GM04503 (cell line): ENCODE measurements around the gene AP2M1.
A peak's percentile ranks its signal among the peaks of the same experiment; 100 is the strongest.
"Not testable (repeated sequence)": the region's sequence is repeated elsewhere in the genome, so short reads cannot be mapped to it uniquely, and the experiment has no call there.

Source experiments
- DNase-seq: peaks from one replicate; pipeline ENCODE4 v3.0.0-alpha.2; 2012; ENCODE audit warnings: low read depth

Gene AP2M1

GRCh38 chr3:184157206-184157605 is 17.4 kb upstream of the AP2M1 start:
- no peak for DNase-seq

- DNase-seq = no peak
Measured at GRCh38 chr3:184158404-184158803, 16.3 kb upstream of the AP2M1 start.

- no peak for DNase-seq
Measured at GRCh38 chr3:184160456-184160855, 14.2 kb upstream of the AP2M1 start.

GRCh38 chr3:184162571-184163070 is 12.0 kb upstream of the AP2M1 start:
- DNase-seq = not testable (repeated sequence)

GRCh38 chr3:184164648-184165330 is 9.9 kb upstream of the AP2M1 start:
- DNase-seq = no peak

GRCh38 chr3:184165543-184165942 is 9.1 kb upstream of the AP2M1 start:
- DNase-seq = no peak

- no peak for DNase-seq
Measured at GRCh38 chr3:184166671-184167070, 8.0 kb upstream of the AP2M1 start.

- no peak for DNase-seq
Measured at GRCh38 chr3:184167786-184168185, 6.9 kb upstream of the AP2M1 start.

GRCh38 chr3:184168363-184169120 is 6.1 kb upstream of the AP2M1 start:
- no peak for DNase-seq

GRCh38 chr3:184169896-184170875 is 4.5 kb upstream of the AP2M1 start:
- DNase-seq = no peak

- DNase-seq = no peak
Measured at GRCh38 chr3:184171562-184171961, 3.1 kb upstream of the AP2M1 start.

- peak; percentile 88 for DNase-seq
Measured at GRCh38 chr3:184172681-184173373, 1.8 kb upstream of the AP2M1 start.

- DNase-seq = no peak
Measured at GRCh38 chr3:184173374-184173722, 1.3 kb upstream of the AP2M1 start.

GRCh38 chr3:184174284-184174645 is 390 bp upstream of the AP2M1 start:
- DNase-seq = no peak

GRCh38 chr3:184175506-184175905 is 851 bp downstream of the AP2M1 start:
- no peak for DNase-seq

- no peak for DNase-seq
Measured at GRCh38 chr3:184175981-184176376, 1.3 kb downstream of the AP2M1 start.

GRCh38 chr3:184176377-184177330 is 2.0 kb downstream of the AP2M1 start:
- DNase-seq = peak; percentile 86

- DNase-seq = no peak
Measured at GRCh38 chr3:184177331-184177731, 2.7 kb downstream of the AP2M1 start.

GRCh38 chr3:184177767-184178306 is 3.2 kb downstream of the AP2M1 start:
- no peak for DNase-seq

GRCh38 chr3:184178521-184179138 is 4.0 kb downstream of the AP2M1 start:
- DNase-seq = no peak
